GM18868 (cell line): ENCODE results near the gene MRPL27.

Experiments used
- ATAC-seq: cut with Tn5 transposase; IDR thresholded peaks from one replicate; pipeline ENCODE4 v1.9.1; 2021; ENCODE audit warnings: mild to moderate bottlenecking, moderate library complexity; ENCODE audit not compliant: unreplicated experiment

The MRPL27 gene

GRCh38 chr17:50361561-50362480 lies 11.2 kb downstream of the MRPL27 start:
- peak; percentile 72 for ATAC-seq

DNA sequence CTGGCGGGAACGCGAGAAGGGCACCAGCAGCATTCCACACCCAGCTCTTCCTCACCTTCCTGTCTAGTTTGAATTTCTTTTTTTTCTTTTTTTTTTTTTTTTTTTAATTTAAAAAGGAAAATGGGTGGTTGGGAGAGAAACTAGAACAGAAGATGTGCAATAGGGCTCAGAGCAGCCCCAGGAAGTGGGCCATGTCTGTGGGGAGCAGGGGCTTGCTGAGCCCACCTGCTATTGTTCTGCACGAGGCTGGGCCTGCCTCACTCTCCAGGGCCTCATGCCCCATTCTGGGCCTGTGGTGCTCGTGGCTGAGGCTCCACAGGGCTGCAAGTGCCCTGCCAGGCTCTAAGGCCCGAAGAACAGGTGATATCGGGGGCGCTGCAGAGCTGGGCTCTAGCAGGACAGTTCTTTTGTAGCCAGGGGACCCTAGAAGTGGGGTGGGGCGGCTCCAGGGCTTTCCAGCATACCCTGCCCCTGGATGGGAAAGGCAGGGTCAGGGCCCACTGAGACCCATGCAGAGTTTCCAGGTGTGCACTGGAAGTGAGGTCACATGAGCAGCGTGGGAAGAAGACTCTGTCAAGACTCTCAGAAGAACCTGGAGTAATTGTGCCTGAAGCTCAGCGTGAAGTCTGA lies 12.4 kb downstream of the MRPL27 start:
- no peak for ATAC-seq

DNA sequence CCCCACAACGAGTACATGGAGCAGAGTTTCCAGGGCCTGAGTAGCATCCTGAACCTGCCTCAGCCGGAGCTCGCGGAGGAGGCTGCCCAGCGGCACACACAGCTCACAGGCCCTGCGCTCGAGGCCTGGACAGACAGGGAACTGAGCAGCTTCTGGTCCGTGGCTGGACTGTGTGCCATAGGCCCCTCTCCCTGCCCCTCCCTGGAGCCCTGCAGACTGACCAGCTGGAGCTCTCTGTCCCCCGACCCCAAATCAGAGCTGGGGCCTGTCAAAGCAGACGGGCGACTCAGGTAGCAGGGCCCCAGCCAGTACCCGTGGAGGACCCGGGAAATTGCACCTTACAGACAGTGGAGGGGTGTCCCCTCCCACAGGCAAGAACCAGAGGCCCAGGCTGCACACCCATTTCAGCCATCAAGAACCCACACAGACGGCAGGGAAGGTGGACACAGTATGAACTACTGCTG lies 13.0 kb downstream of the MRPL27 start:
- no peak for ATAC-seq

DNA sequence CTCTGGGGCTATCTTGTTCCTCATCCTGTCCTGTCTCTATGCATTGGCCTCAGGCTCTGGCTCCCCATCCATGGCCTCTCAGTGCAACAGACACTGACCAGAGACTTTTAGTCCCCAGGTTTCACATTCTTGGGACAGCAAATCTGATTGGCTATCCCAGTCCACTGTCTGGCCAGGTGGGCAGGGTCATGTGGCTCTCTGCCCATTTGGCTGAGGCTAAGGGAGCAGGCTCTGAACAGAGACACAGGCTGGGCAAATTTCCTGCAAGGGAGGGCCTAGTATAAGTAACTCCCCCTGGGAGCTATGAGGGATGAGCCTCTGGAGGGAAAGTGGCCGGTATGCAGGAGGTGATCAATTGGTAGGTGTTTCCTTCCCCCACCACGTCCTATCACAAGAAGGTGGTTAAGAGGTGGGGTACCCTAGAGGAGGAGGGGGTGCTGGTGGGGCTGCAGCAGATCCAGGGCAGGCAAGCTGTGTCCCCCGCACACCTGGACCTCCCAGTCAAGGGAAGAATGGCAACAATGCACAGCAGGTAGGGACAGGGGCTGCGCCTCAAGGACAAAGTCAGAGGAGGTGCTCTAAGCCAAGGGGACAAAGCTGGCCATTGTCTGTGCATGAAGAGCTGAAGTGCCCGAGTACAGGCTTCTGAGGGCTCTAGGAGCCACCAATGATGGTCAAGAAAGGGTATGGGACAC lies 13.8 kb downstream of the MRPL27 start:
- ATAC-seq: no peak

DNA sequence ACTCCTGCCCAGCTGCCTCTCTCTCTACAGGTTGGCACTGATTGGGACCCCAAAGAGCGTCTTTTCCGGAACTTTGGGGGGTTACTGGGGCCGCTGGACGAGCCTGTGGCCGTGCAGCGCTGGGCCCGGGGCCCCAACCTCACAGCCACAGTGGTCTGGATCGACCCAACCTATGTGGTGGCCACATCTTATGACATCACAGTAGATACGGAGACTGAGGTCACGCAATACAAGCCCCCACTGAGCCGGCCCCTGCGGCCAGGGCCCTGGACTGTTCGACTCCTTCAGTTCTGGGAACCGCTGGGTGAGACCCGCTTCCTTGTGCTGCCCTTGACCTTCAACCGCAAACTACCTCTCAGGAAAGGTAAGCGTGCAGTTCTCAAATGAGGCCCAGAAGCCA lies 14.8 kb downstream of the MRPL27 start:
- ATAC-seq: no peak

GRCh38 chr17:50356892-50357510 lies 16.0 kb downstream of the MRPL27 start:
- ATAC-seq: no peak

GRCh38 chr17:50356418-50356817 lies 16.6 kb downstream of the MRPL27 start:
- no peak for ATAC-seq

DNA sequence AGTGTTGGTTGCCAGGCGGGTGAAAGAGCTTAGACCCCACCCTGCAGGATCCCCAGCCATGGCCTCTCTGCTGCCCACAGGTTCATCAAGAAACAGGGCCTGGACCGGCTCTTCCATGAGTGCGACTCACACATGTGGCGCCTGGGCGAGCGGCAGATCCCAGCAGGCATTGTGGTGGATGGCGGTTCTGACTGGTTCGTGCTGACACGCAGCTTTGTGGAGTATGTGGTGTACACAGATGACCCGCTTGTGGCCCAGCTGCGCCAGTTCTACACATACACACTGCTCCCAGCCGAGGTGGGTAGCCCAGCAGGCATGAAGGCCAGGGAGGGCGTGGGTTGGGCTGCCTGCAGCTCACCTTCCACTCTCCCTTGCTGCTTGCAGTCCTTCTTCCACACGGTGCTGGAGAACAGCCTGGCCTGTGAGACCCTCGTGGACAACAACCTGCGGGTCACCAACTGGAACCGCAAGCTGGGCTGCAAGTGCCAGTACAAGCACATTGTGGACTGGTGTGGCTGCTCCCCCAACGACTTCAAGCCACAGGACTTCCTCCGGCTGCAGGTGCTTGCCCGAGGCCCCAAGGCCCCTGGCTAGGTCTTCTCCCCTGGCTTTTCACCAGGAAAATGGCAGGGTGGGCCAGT lies 17.2 kb downstream of the MRPL27 start:
- no peak for ATAC-seq

DNA sequence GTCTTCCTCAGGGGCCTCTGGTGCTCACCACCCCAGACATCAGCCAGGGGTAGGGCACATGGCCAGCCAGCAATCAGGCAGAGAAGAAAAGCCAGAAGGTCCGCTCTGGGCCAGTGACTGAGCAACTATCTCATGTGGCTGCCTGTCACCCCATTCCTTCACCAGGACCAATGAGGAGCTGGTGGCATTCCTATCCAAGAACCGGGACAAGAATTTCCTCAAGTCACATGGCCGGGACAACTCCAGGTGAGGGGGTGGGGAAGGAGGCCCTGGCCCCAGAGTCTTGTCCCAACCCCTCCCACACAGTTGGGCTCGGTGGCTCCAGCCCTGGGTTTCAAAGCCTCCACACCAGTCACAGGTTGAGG lies 17.7 kb downstream of the MRPL27 start:
- ATAC-seq: no peak

GRCh38 chr17:50354776-50355175 lies 18.2 kb downstream of the MRPL27 start:
- ATAC-seq: no peak

- no peak for ATAC-seq
Observed at GRCh38 chr17:50354198-50354597, 18.8 kb downstream of the MRPL27 start.

- no peak for ATAC-seq
Observed at GRCh38 chr17:50353600-50354195, 19.3 kb downstream of the MRPL27 start.

DNA sequence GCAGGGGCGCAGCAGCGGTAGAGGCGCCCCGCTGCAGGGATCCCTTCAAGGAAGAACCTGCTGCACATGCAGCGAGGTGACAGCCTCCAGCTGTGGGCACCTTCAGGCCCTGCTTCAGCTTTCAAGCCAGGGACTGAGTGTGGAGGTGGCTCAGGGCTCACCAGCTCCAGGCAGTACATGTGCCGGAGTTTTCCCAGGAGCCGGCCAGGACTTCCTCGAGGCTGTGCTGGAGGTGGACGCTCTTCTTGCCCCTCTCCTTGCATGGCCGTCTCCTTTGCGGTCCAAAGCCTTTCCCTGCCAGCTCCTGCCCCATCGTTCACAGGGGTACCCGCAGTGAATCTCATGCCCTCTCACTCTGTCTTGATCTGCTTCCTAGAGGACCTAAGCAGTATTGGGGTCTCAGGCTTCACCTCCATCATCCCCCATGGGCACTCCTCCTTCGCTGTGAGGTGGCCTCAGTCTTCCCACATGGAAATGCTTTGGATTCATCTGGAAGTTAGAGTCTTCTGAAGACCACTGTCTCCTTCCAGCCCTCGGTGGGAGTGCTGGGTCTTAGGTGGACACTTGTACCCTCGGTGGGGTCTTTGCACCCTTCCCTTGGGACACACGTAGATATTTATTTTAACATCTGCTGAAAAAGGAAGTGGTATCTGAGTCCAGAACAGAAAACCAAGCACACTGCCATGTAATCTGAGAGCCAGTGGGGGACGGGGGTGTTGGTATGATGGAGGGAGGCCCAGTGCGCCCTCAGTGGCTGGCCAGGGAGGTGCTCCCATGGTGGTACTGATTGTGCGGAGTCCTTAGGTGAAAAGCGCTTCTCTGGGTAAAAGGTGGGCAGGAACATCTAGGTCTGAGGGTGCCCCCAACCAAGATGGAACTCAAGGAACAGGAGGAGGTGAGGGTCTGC lies 20.0 kb downstream of the MRPL27 start:
- no peak for ATAC-seq

DNA sequence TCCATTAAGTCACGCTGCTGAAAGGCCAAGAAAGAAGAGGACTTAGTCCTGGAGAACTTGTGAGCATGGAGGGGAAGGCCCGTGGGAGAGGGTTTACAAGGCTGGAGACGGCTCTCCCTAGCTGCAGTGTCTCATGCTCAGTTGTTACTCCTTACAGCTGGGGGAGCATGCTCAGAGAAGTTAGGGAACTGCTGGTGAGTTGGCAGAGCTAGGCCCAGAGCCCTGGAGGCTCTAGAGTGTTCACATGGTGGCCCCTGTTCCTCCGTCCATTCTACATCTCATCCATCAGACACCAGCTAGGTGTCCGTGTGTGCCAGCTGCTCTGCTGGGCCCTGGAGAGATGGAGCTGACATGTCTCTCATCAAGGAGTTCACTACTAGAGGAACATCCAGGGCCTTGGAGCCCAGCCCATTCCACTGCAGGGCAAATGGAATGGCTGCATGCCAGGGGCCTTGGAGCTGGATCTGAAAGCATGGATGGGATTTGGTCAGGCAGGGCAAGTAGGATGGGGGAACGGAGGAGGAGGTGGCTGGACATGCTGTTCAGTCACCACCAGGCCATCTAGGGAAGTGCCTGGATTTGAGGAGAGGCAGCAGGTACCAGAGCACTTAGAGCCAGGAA lies 20.8 kb downstream of the MRPL27 start:
- no peak for ATAC-seq

GRCh38 chr17:50350733-50351132 lies 22.3 kb downstream of the MRPL27 start:
- no peak for ATAC-seq

DNA sequence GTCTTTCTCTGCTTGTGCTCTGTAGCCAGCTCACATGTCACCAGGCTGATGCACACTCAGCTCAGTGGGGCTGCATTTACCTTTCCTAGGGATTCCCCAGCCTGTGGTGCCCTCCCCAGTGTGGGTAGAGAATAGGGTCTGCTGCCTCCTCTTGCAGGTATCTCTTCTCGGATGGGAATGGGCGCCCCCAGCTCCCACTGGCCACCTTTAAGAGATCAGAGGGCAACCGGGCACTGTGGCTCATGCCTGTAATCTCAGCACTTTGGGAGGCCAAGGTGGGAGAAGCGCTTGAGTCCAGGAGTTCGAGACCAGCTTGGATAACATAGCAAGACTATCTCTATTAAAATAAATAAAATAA lies 23.8 kb downstream of the MRPL27 start:
- ATAC-seq: no peak

- no peak for ATAC-seq
Observed at GRCh38 chr17:50348522-50349242, 24.3 kb downstream of the MRPL27 start.

- ATAC-seq: no peak
Observed at GRCh38 chr17:50347894-50348291, 25.1 kb downstream of the MRPL27 start.
